ENCODE data around the gene C6orf15. TPM values are rescaled to one million over a fixed set of nuclear protein-coding genes. Genes with fewer than 3 reads are reported as not detected.

C6orf15 gene
- total and polyA plus RNA-seq, 4 donors = not detected

DNA sequence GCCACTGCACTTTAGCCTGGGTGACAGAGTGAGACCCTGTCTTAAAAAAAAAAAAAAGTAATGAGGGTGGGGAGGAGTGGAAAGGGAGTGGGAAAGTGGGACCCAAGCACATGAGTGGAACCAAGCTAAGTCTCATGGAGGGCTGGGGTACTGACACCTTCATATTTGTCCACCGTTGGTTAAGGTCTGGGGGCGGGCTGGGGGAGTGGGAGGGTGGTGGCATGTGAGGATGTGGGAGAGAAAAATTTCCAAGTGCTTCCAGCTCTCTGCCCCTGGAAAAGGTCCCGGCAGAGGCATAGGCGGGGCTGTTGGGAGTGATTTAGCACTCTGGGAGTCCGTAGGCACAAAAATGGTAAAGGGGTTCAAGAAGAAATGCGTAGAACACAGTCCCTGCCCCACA lies 20.4 kb upstream of the C6orf15 start (continued):
- TF ChIP-seq, protein P1, sequence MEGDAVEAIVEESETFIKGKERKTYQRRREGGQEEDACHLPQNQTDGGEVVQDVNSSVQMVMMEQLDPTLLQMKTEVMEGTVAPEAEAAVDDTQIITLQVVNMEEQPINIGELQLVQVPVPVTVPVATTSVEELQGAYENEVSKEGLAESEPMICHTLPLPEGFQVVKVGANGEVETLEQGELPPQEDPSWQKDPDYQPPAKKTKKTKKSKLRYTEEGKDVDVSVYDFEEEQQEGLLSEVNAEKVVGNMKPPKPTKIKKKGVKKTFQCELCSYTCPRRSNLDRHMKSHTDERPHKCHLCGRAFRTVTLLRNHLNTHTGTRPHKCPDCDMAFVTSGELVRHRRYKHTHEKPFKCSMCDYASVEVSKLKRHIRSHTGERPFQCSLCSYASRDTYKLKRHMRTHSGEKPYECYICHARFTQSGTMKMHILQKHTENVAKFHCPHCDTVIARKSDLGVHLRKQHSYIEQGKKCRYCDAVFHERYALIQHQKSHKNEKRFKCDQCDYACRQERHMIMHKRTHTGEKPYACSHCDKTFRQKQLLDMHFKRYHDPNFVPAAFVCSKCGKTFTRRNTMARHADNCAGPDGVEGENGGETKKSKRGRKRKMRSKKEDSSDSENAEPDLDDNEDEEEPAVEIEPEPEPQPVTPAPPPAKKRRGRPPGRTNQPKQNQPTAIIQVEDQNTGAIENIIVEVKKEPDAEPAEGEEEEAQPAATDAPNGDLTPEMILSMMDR (IDR thresholded peaks at IDR 0.05; ENCODE audit: low read depth, low read length, missing input control) = no peak

DNA sequence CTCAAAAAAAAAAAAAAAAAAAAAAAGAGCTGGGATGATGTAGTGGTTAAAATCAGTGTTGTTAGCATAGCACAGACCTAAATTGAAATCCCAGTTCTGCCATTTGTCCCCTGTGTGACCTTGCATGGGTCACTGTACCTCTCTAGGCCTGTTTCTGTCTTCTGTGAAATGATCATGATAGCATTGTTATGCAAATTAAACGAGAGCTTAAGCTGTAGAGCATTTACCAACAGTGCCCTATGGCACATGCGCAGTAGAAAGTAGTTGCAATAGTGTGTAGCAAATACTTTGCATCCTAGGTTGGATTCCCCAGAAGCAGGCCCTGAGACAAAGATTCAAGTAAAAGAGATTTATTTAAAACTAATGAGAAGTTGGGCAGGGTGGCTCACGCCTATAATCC lies 19.2 kb upstream of the C6orf15 start:
- Histone ChIP-seq H3K4me1 (ENCODE audit: control insufficient read depth in 4 of 4, insufficient read depth in 4 of 4, low read length in 3 of 4) (no peaks in the 10 kb centered on the region), H3K9ac (ENCODE audit: low read depth in 1 of 2, low read length in 2 of 2) (no peak overlapping the region), H3K9me3 (ENCODE audit: control insufficient read depth in 4 of 4, low read length in 3 of 4) (no peaks in the 10 kb centered on the region), H3K27ac (ENCODE audit: low read depth in 1 of 2, low read length in 2 of 2) (no peak overlapping the region), H3K36me3 (ENCODE audit: control insufficient read depth in 4 of 4, insufficient read depth in 3 of 4, low read depth in 1 of 4, low read length in 3 of 4) (no peaks in the 10 kb centered on the region), H3K4me3 (ENCODE audit: low read depth in 1 of 3, low read length in 3 of 3) (no peak overlapping the region), H3K27me3 (ENCODE audit: control insufficient read depth in 4 of 4, insufficient read depth in 4 of 4, low read length in 3 of 4) (no peaks in the 10 kb centered on the region)
- TF ChIP-seq RAD21 (IDR thresholded peaks at IDR 0.05) = no peak
- no peak for TF ChIP-seq YY1 (IDR thresholded peaks at IDR 0.05)
- TF ChIP-seq SP1 (IDR thresholded peaks at IDR 0.05) = no peak
- no peak for TF ChIP-seq NR2F2 (IDR thresholded peaks at IDR 0.05)
- no peak for TF ChIP-seq FOXA2 (IDR thresholded peaks at IDR 0.05)
- no peak for TF ChIP-seq FOXA1 (IDR thresholded peaks at IDR 0.05)
- TF ChIP-seq JUND (IDR thresholded peaks at IDR 0.05) = no peak
- TF ChIP-seq HNF4A (conservative IDR thresholded peaks at IDR 0.05) = no peak
- TF ChIP-seq, protein P2, sequence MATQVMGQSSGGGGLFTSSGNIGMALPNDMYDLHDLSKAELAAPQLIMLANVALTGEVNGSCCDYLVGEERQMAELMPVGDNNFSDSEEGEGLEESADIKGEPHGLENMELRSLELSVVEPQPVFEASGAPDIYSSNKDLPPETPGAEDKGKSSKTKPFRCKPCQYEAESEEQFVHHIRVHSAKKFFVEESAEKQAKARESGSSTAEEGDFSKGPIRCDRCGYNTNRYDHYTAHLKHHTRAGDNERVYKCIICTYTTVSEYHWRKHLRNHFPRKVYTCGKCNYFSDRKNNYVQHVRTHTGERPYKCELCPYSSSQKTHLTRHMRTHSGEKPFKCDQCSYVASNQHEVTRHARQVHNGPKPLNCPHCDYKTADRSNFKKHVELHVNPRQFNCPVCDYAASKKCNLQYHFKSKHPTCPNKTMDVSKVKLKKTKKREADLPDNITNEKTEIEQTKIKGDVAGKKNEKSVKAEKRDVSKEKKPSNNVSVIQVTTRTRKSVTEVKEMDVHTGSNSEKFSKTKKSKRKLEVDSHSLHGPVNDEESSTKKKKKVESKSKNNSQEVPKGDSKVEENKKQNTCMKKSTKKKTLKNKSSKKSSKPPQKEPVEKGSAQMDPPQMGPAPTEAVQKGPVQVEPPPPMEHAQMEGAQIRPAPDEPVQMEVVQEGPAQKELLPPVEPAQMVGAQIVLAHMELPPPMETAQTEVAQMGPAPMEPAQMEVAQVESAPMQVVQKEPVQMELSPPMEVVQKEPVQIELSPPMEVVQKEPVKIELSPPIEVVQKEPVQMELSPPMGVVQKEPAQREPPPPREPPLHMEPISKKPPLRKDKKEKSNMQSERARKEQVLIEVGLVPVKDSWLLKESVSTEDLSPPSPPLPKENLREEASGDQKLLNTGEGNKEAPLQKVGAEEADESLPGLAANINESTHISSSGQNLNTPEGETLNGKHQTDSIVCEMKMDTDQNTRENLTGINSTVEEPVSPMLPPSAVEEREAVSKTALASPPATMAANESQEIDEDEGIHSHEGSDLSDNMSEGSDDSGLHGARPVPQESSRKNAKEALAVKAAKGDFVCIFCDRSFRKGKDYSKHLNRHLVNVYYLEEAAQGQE (IDR thresholded peaks at IDR 0.05) = no peak
- TF ChIP-seq, protein P1 (IDR thresholded peaks at IDR 0.05; ENCODE audit: low read depth, low read length, missing input control) = no peak
- no peak for TF ChIP-seq TAF1 (conservative IDR thresholded peaks at IDR 0.05)
- TF ChIP-seq, protein P3, sequence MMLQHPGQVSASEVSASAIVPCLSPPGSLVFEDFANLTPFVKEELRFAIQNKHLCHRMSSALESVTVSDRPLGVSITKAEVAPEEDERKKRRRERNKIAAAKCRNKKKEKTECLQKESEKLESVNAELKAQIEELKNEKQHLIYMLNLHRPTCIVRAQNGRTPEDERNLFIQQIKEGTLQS (IDR thresholded peaks at IDR 0.05) = no peak
- TF ChIP-seq GABPA (IDR thresholded peaks at IDR 0.05 in 1 of 2, conservative IDR thresholded peaks at IDR 0.05 in 1 of 2) = no peak
- no peak for TF ChIP-seq EGR1 (IDR thresholded peaks at IDR 0.05; ENCODE audit: low read depth in 2 of 2)
- 86% methylated on average over 3 of the region's 3 CpGs for WGBS
- DNase-seq (ENCODE audit: low spot score) = no peak

DNA sequence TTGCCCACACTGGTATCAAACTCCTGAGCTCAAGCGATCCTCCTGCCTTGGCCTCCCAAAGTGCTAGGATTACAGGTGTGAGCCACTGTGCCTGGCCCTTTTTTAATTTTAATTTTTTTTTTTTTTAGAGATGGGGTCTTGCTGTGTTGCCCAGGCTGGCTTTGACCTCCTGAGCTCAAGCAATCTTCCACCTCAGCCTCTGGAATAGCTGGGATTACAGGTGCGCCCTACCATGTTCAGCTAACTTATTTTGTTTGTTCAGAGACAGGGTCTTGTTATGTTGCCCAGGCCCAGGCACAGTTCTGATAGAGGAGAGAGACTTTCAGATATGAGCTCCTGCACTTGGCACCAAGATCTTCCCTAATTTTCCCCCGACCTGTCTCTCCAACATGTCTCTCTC lies 18.4 kb upstream of the C6orf15 start:
- Histone ChIP-seq H3K27me3 (ENCODE audit: control insufficient read depth in 4 of 4, insufficient read depth in 4 of 4, low read length in 3 of 4) (no peaks in the 10 kb centered on the region), H3K4me1 (ENCODE audit: control insufficient read depth in 4 of 4, insufficient read depth in 4 of 4, low read length in 3 of 4) (no peaks in the 10 kb centered on the region), H3K9ac (ENCODE audit: low read depth in 1 of 2, low read length in 2 of 2) (no peak overlapping the region), H3K27ac (ENCODE audit: low read depth in 1 of 2, low read length in 2 of 2) (no peak overlapping the region), H3K36me3 (ENCODE audit: control insufficient read depth in 4 of 4, insufficient read depth in 3 of 4, low read depth in 1 of 4, low read length in 3 of 4) (no peaks in the 10 kb centered on the region), H3K4me3 (ENCODE audit: low read depth in 1 of 3, low read length in 3 of 3) (no peak overlapping the region), H3K9me3 (ENCODE audit: control insufficient read depth in 4 of 4, low read length in 3 of 4) (no peaks in the 10 kb centered on the region)
- DNase-seq (ENCODE audit: low spot score) = no peak
- TF ChIP-seq, protein P4, sequence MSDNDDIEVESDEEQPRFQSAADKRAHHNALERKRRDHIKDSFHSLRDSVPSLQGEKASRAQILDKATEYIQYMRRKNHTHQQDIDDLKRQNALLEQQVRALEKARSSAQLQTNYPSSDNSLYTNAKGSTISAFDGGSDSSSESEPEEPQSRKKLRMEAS (IDR thresholded peaks at IDR 0.05) = no peak
- 92% methylated on average over 3 of the region's 3 CpGs for WGBS
